SKM-1 (cell line): ENCODE data around the gene AP5Z1.

Experiments used
- DNase-seq: peaks from one replicate; lab custom pipeline; 2025; ENCODE audit not compliant: unreplicated experiment; lab: John Stamatoyannopoulos, UW

Gene AP5Z1

DNA sequence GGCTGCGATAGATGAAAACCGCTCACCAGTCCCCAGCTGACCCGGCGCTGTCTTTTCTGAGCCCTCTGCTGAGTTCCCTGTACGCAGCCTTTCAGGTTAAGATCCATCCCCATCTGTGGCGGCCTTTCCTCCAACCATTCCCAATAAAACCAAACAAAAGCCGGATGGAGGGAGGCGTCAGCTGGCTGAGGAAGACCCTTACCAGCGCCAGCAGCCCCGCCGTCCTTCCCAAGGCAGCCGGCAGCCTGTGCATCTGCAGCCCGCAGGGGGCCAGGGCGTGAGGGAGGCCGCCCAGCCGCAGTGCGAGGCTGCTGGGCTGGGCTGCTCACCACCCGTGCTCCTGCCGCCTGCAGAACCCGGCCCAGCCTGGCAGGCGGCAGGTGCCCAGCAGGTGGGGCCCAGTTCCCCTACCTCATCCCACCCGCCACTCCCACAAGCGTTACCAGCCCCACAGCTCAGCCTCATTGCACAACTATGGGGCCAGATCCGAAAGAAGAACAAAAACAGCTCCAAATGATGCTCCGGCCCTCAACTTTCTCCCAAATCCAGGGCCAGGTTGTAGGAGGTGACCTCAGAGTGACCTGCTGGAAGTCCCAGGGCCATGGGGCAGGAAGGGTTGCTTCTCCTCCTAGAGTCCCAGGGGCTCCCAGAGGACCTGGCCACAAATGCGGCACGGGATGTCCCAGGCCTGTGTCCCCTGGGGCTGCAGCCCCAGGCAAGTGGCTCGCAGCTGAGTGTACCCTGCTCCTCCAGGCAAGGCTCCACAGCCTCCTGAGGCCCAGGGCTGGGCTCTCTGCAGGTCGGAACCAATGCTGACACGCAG, 62.6 kb downstream of the AP5Z1 start:
- DNase-seq = no peak

DNA sequence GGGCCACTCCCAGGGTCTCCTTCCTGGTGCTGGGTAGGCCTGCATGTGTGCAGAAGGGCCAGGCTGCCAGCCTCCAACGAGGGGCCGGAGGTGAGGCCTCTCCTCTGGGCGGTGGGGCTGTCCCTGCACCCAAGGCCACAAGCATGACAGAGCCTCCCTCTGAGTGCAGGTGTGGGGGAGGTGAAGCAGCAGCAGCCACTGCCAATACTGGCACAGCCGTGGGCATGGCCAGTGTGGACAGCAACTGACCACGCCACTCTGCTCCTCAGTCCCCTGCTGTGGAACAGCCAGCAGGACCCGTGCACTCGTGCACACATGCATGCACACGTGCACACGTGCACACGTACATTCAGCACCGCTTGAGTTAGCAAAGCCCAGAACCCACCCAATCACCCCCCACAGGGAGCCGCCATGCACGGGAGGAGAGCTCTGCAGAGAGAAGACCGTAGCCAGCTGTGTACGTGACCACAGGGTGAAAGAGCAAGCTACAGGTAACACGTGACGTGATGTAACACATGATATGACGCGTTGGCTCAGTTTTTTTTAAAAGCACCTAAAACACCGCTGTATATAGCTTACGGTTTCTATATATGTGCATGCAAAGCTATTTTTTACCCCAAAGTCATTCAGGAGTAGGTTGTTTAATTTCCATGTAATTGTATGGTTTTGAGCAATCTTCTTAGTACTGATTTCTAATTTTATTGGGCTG, 63.4 kb downstream of the AP5Z1 start:
- DNase-seq = no peak

DNA sequence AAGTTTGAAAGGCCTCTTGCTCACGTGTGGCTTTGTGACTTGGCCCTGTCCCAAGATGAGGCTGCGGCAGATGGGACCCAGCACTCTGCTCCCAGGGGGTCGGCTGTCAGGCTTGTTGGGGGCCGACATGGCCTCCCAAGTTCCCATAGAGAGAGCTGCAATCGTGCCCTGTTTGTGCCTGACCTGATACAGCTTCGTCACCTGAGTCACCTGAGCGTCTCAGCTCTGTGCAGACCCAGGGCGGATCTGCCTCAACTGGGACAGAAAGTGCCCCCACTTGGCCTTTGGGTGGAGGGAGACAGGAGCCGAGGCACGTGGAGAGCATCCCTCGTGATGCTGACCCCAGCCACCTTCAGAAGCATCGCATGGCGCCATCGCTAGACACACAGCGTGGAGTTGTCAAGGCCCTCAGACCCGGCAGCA, 64.7 kb downstream of the AP5Z1 start:
- no peak for DNase-seq
